Activated CD4-positive, alpha-beta T cell treated with anti-CD3 and anti-CD28 coated beads, Interleukin-2, amount 50 U/mL, for 48 hours (primary cell): ENCODE measurements around the gene HSP90AA1.
"Not testable (repeated sequence)": the region's sequence is repeated elsewhere in the genome, so short reads cannot be mapped to it uniquely, and the experiment has no call there.

Experiments used
- DNase-seq, 2 experiments: peaks; one replicate each; pipeline ENCODE4 v3.0.0-alpha.2; 2020

The HSP90AA1 gene

GRCh38 chr14:102092806-102093205 is 6.0 kb upstream of the HSP90AA1 start:
- no peak for DNase-seq

- no peak for DNase-seq
These were observed 3.9 kb upstream of the HSP90AA1 start for GRCh38 chr14:102090713-102091112.

GRCh38 chr14:102089621-102090343 is 2.9 kb upstream of the HSP90AA1 start:
- no peak for DNase-seq

- peak; percentile 69 to 74 for DNase-seq
These were observed 1.4 kb upstream of the HSP90AA1 start for GRCh38 chr14:102088012-102088792.

GRCh38 chr14:102087762-102088011 is 843 bp upstream of the HSP90AA1 start:
- DNase-seq = no peak

- no peak for DNase-seq
These were observed 204 bp downstream of the HSP90AA1 start for GRCh38 chr14:102086709-102086971.

- DNase-seq = peak; percentile 50 to 60
These were observed 716 bp downstream of the HSP90AA1 start for GRCh38 chr14:102085948-102086708.

GRCh38 chr14:102085488-102085887 is 1.4 kb downstream of the HSP90AA1 start:
- DNase-seq = peak in 1 of 2 experiments; percentile 14

- no peak for DNase-seq
These were observed 1.9 kb downstream of the HSP90AA1 start for GRCh38 chr14:102084931-102085330.

GRCh38 chr14:102084522-102084921 is 2.3 kb downstream of the HSP90AA1 start:
- DNase-seq = not testable (repeated sequence)

GRCh38 chr14:102081231-102082080 is 5.4 kb downstream of the HSP90AA1 start:
- no peak for DNase-seq

- DNase-seq = no peak
These were observed 6.4 kb downstream of the HSP90AA1 start for GRCh38 chr14:102080183-102081080.

- DNase-seq = no peak
These were observed 7.2 kb downstream of the HSP90AA1 start for GRCh38 chr14:102079700-102079979.

- no peak for DNase-seq
These were observed 7.8 kb downstream of the HSP90AA1 start for GRCh38 chr14:102078831-102079699.

GRCh38 chr14:102078361-102078791 is 8.5 kb downstream of the HSP90AA1 start:
- DNase-seq = not testable (repeated sequence)

- no peak for DNase-seq
These were observed 9.5 kb downstream of the HSP90AA1 start for GRCh38 chr14:102077382-102077709.

GRCh38 chr14:102075155-102075554 is 11.7 kb downstream of the HSP90AA1 start:
- DNase-seq = no peak

GRCh38 chr14:102074415-102074964 is 12.4 kb downstream of the HSP90AA1 start:
- DNase-seq = no peak

GRCh38 chr14:102071283-102071998 is 15.4 kb downstream of the HSP90AA1 start:
- DNase-seq = no peak

GRCh38 chr14:102066041-102066451 is 20.8 kb downstream of the HSP90AA1 start:
- DNase-seq = no peak
